Endothelial cell of umbilical vein (primary cell): ENCODE measurements around the gene SFRP2.

Experiments
- EZH2 ChIP-seq: IDR thresholded peaks from 2 replicates; pipeline ENCODE4 v1.6.1; 2012; ENCODE audit warnings: borderline replicate concordance, low read depth, mild to moderate bottlenecking, moderate library complexity, low read length, inconsistent platforms; ENCODE audit not compliant: severe bottlenecking
- FOS ChIP-seq: IDR thresholded peaks from 2 replicates; pipeline ENCODE4 v1.6.1; 2011; ENCODE audit warnings: mild to moderate bottlenecking, low read length, moderate library complexity, borderline replicate concordance; ENCODE audit not compliant: insufficient read depth
- JUN ChIP-seq: IDR thresholded peaks from 2 replicates; pipeline ENCODE4 v1.6.1; 2011; ENCODE audit warnings: borderline replicate concordance, low read depth; ENCODE audit not compliant: insufficient read length, insufficient read depth
- MAX ChIP-seq: IDR thresholded peaks from 2 replicates; pipeline ENCODE4 v1.6.1; 2011; ENCODE audit not compliant: insufficient read depth, insufficient read length
- MYC ChIP-seq: IDR thresholded peaks from one replicate; pipeline ENCODE4 v1.6.1; 2011; ENCODE audit warnings: mild to moderate bottlenecking, low read depth, low read length
- POLR2A ChIP-seq: IDR thresholded peaks from 2 replicates; pipeline ENCODE4 v1.6.1; 2012; ENCODE audit warnings: low read depth, mild to moderate bottlenecking, control low read depth, low read length
- POLR2AphosphoS5 ChIP-seq: IDR thresholded peaks from 2 replicates; pipeline ENCODE4 v1.6.1; 2012; ENCODE audit warnings: low read depth, mild to moderate bottlenecking, control low read depth, low read length, moderate library complexity; ENCODE audit not compliant: insufficient read depth
- TF ChIP-seq, protein P1 (sequence below), 2 donors: IDR thresholded peaks; 1 replicate in 1 of 2; 2 replicates in 1 of 2; pipeline ENCODE4 v1.5.1; 2011; ENCODE audit warnings: low read length in 2 of 2, mild to moderate bottlenecking in 2 of 2, moderate library complexity in 2 of 2, control low read depth in 1 of 2, inconsistent platforms in 1 of 2, low read depth in 1 of 2; ENCODE audit not compliant: insufficient read depth in 1 of 2; ENCODE audit errors: extremely low read depth in 1 of 2

DNA sequence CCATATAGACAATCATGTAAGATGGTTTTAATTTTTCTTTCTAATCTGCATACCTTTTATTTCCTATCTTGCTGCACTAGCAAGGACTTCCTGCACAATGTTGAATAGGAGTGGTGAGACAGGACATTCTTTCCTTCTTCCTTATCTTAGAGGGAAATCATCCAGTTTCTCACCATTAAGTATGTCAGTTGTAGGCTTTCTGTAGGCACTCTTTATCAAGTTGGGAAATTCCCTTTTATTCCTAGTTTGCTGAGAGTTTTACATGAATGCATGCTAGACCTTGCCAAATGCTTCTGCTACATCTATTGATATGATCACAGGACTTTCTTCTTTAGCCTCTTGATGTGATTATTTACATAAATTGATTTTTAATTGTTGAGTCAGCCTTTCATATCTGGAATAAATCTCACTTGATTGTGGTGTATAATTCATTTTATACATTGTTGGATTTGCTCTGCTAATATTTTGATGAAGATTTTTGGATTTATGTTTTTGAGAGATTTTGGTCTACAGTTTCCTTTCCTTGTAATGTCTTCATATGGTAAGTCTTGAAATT is 52.9 kb downstream of the SFRP2 start:
- TF ChIP-seq, protein P1, sequence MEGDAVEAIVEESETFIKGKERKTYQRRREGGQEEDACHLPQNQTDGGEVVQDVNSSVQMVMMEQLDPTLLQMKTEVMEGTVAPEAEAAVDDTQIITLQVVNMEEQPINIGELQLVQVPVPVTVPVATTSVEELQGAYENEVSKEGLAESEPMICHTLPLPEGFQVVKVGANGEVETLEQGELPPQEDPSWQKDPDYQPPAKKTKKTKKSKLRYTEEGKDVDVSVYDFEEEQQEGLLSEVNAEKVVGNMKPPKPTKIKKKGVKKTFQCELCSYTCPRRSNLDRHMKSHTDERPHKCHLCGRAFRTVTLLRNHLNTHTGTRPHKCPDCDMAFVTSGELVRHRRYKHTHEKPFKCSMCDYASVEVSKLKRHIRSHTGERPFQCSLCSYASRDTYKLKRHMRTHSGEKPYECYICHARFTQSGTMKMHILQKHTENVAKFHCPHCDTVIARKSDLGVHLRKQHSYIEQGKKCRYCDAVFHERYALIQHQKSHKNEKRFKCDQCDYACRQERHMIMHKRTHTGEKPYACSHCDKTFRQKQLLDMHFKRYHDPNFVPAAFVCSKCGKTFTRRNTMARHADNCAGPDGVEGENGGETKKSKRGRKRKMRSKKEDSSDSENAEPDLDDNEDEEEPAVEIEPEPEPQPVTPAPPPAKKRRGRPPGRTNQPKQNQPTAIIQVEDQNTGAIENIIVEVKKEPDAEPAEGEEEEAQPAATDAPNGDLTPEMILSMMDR (IDR thresholded peaks at IDR 0.05; ENCODE audit: extremely low read depth in 1 of 2, insufficient read depth in 1 of 2, low read depth in 1 of 2, low read length in 2 of 2), result no peak
- no peak for TF ChIP-seq MAX
- TF ChIP-seq EZH2, result no peak
- TF ChIP-seq POLR2AphosphoS5, result no peak
- TF ChIP-seq JUN, result no peak
- TF ChIP-seq POLR2A, result no peak
- TF ChIP-seq FOS, result no peak
- TF ChIP-seq MYC, result no peak
